Cardiac muscle cell (in vitro differentiated cells and primary cell): ENCODE data around the gene KRTDAP. TPM values are rescaled to one million over a fixed set of nuclear protein-coding genes. Genes with fewer than 3 reads are reported as not detected.

Experiments used
- DNase-seq, 2 donors: peaks; one replicate each; pipeline versions ENCODE4 v3.0.0 to v3.0.0-alpha.2; 2010 to 2017; ENCODE audit warnings: low read depth in 1 of 2, low spot score in 1 of 2
- H3K27ac ChIP-seq: fragments of 200-600 bp; sonication (generic); 2 replicates; pipeline ENCODE4 v1.5.1; 2016
- H3K27me3 ChIP-seq: fragments of 200-600 bp; sonication (generic); 2 replicates; pipeline ENCODE4 v1.6.0; 2016; ENCODE audit warnings: control low read depth
- H3K36me3 ChIP-seq: fragments of 200-600 bp; sonication (generic); 2 replicates; pipeline ENCODE4 v1.5.1; 2016; ENCODE audit warnings: control low read depth
- H3K4me1 ChIP-seq: fragments of 200-600 bp; sonication (generic); 2 replicates; pipeline ENCODE4 v1.8.1; 2017; ENCODE audit warnings: low read depth, mild to moderate bottlenecking, mixed run types
- H3K4me3 ChIP-seq: fragments of 200-600 bp; sonication (generic); 2 replicates; pipeline ENCODE4 v1.5.1; 2016; ENCODE audit warnings: mild to moderate bottlenecking
- H3K9me3 ChIP-seq: fragments of 200-600 bp; sonication (generic); 2 replicates; pipeline ENCODE4 v1.5.1; 2017; ENCODE audit warnings: low read depth, mild to moderate bottlenecking, control low read depth
- CTCF ChIP-seq: IDR thresholded peaks from 2 replicates; pipeline ENCODE4 v1.5.1; 2012; ENCODE audit warnings: low read depth, mild to moderate bottlenecking, low read length
- polyA plus RNA-seq: library from polyadenylated mRNA; unstranded; fragments of >200 nt; fragmentation: Nextera tagmentation; extraction: Ambion mirVana; gene quantifications from 2 replicates; pipeline ENCODE4 v1.2.1, GENCODE V29; 2016
- total RNA-seq: library from RNA; depleted of rRNA; stranded (reverse); fragments of >200 nt; gene quantifications from 2 replicates; pipeline ENCODE4 v1.2.3, GENCODE V29; 2016

The KRTDAP gene
- total and polyA plus RNA-seq, 2 experiments from 2014 or later: 2.2 TPM; not detected in 1

GRCh38 chr19:35455616-35456201, 34.6 kb downstream of the KRTDAP start:
- no peak for DNase-seq
- Histone ChIP-seq H3K4me3 (no peak overlapping the region), H3K4me1 (no peaks in the 10 kb centered on the region), H3K27ac (no peak overlapping the region), H3K36me3 (no peaks in the 10 kb centered on the region), H3K27me3 (no peaks in the 10 kb centered on the region), H3K9me3 (no peaks in the 10 kb centered on the region)
- TF ChIP-seq CTCF: no peak

GRCh38 chr19:35454663-35455062, 35.6 kb downstream of the KRTDAP start:
- Histone ChIP-seq H3K4me3 (no peak overlapping the region), H3K27ac (no peak overlapping the region), H3K9me3 (no peaks in the 10 kb centered on the region), H3K27me3 (no peaks in the 10 kb centered on the region), H3K36me3 (no peaks in the 10 kb centered on the region), H3K4me1 (no peaks in the 10 kb centered on the region)
- no peak for TF ChIP-seq CTCF
- no peak for DNase-seq

GRCh38 chr19:35451338-35452096, 38.7 kb downstream of the KRTDAP start:
- Histone ChIP-seq H3K4me1 (no peaks in the 10 kb centered on the region), H3K27me3 (no peaks in the 10 kb centered on the region), H3K27ac (no peak overlapping the region), H3K9me3 (no peaks in the 10 kb centered on the region), H3K4me3 (no peak overlapping the region), H3K36me3 (no peaks in the 10 kb centered on the region)
- no peak for DNase-seq
- TF ChIP-seq CTCF: no peak

GRCh38 chr19:35449359-35450043, 40.8 kb downstream of the KRTDAP start:
- H3K4me3 ChIP-seq: no peak overlapping the region
- DNase-seq: no peak
- no peaks in the 10 kb centered on the region for H3K9me3 ChIP-seq
- H3K36me3 ChIP-seq: no peaks in the 10 kb centered on the region
- no peaks in the 10 kb centered on the region for H3K4me1 ChIP-seq
- no peak overlapping the region for H3K27ac ChIP-seq
- H3K27me3 ChIP-seq: no peaks in the 10 kb centered on the region
- TF ChIP-seq CTCF: no peak

GRCh38 chr19:35447606-35448469, 42.4 kb downstream of the KRTDAP start, which contains the start of gene FFAR2:
Gene FFAR2, plus strand, starts transcription at chr19:35448257. Its CDS starts 1,458 bp downstream, at chr19:35449715.
- TF ChIP-seq CTCF: no peak
- H3K27ac ChIP-seq: no peak within 1 kb of the TSS

More at GRCh38 chr19:35447606-35448469, 42.4 kb downstream of the KRTDAP start, which contains the start of gene FFAR2:
- no peak within 1 kb of the TSS for H3K4me3 ChIP-seq
- no peaks in the 10 kb centered on the region for H3K27me3 ChIP-seq
- H3K4me1 ChIP-seq: no peaks in the 10 kb centered on the region
- H3K36me3 ChIP-seq: no peaks in the 10 kb centered on the region
- no peak for DNase-seq
- no peaks in the 10 kb centered on the region for H3K9me3 ChIP-seq
